Measurements from ENCODE around the gene ST7. TPM values are rescaled to one million over a fixed set of nuclear protein-coding genes. Genes with fewer than 3 reads are reported as not detected.

The ST7 gene
- polyA plus RNA-seq, 2 of the 4 experiments (the other 2 are of a cell fraction), result 16.2 to 26.0 TPM

GRCh38 chr7:117019786-117020590, 66.7 kb downstream of the ST7 start:
- Histone ChIP-seq H3K4me3 (no peak overlapping the region), H3K9me3 (no peaks in the 10 kb centered on the region), H3K4me1 (peaks cover 11% of the 10 kb centered on the region; the same call in 1 of the 3 replicates), H3K4me2 (peak overlapping the region; percentile 68), H3K27ac (peak overlapping the region in 1 of 2 experiments; percentile 67; a peak in 3 of 6 replicates)
- FAIRE-seq, result no peak
- POLR2A ChIA-PET, result no interaction called here
- TF ChIP-seq NFE2L2 (conservative IDR thresholded peaks at IDR 0.05; ENCODE audit: low read length), result no peak
- TF ChIP-seq BHLHE40 (IDR thresholded peaks at IDR 0.05; ENCODE audit: low read depth, low read length), result no peak
- TF ChIP-seq HOXB5 (CRISPR knock-in tag; IDR thresholded peaks at IDR 0.05), result no peak
- TF ChIP-seq TP53 (CRISPR knock-in tag; IDR thresholded peaks at IDR 0.05), result no peak
- TF ChIP-seq GATA3 (IDR thresholded peaks at IDR 0.05; ENCODE audit: borderline replicate concordance), result no peak
- no peak for TF ChIP-seq PHF8 (IDR thresholded peaks at IDR 0.05; ENCODE audit: borderline replicate concordance, low read depth)
- no peak for TF ChIP-seq BCL3 (IDR thresholded peaks at IDR 0.05)
- no peak for TF ChIP-seq ELK1 (IDR thresholded peaks at IDR 0.05; ENCODE audit: low read depth, low read length)
- peak; percentile 32 to 70 for DNase-seq (ENCODE audit: low read depth in 1 of 2, low spot score in 1 of 2)
- CTCF ChIA-PET, result interaction anchor here (0.7 to 0.8 kb wide), 2 partner anchors 25 to 34 kb away, joined by 3 read pairs; no protein-coding TSS in a partner anchor
- ATAC-seq, result peak; percentile 98 to 99
- WGBS (ENCODE audit: missing lambda C conversion rate), result 63% methylated on average over 18 of the region's 18 CpGs

DNA sequence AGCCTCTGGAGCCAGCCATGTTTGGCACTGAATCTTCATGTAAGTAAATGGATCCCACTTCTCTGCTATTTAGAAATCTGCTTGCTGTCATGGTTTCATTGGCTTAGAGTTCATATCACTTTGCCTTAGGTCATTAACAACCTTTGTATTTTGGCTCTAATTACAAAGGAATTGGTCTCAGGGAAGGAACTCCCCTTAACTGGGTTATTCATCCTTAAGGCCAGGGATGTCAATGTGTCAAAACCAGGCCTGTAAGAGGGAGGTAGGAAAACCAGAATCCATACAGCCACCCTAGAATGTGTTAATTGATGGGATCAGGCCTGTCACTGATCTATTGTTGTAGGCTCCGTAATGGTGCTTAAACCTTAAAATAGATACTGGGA, 67.3 kb downstream of the ST7 start:
- POLR2A ChIA-PET, result no interaction called here
- no peak for FAIRE-seq
- ATAC-seq, result peak in 1 of 2 experiments; percentile 28; a peak in 3 of 6 replicates
- peak overlapping the region in 1 of 2 experiments; percentile 67; a peak in 3 of 6 replicates for H3K27ac ChIP-seq
- 91% methylated on average over 1 of the region's 1 CpG for WGBS (ENCODE audit: missing lambda C conversion rate)
- peak overlapping the region; percentile 68 for H3K4me2 ChIP-seq
- CTCF ChIA-PET, result interaction anchor here (0.7 to 0.8 kb wide), 2 partner anchors 25 to 34 kb away, joined by 3 read pairs; no protein-coding TSS in a partner anchor
- TF ChIP-seq KDM5A (IDR thresholded peaks at IDR 0.05) (no peak), FOXS1 (CRISPR knock-in tag; IDR thresholded peaks at IDR 0.05) (no peak), SREBF2 (IDR thresholded peaks at IDR 0.05) (no peak), MAFK (IDR thresholded peaks at IDR 0.05; ENCODE audit: partially characterized antibody) (no peak), RCOR1 (IDR thresholded peaks at IDR 0.05; ENCODE audit: low read depth, low read length) (no peak), BCL3 (IDR thresholded peaks at IDR 0.05) (no peak), NPAS2 (CRISPR knock-in tag; IDR thresholded peaks at IDR 0.05; ENCODE audit: borderline replicate concordance) (no peak)
- TF ChIP-seq, protein P1, sequence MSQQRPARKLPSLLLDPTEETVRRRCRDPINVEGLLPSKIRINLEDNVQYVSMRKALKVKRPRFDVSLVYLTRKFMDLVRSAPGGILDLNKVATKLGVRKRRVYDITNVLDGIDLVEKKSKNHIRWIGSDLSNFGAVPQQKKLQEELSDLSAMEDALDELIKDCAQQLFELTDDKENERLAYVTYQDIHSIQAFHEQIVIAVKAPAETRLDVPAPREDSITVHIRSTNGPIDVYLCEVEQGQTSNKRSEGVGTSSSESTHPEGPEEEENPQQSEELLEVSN (IDR thresholded peaks at IDR 0.05; ENCODE audit: borderline replicate concordance, low read depth), result no peak
- no peak overlapping the region for H3K4me3 ChIP-seq
- no peaks in the 10 kb centered on the region for H3K9me3 ChIP-seq
- H3K4me1 ChIP-seq, result 0 out of 3 replicates have a peak, but pooled peaks cover 6% of the 10 kb centered on the region
- no peak for DNase-seq (ENCODE audit: low read depth in 1 of 2, low spot score in 1 of 2)

- WGBS (ENCODE audit: missing lambda C conversion rate), result 80% methylated on average over 2 of the region's 2 CpGs
- H3K9me3 ChIP-seq, result no peaks in the 10 kb centered on the region
- H3K27ac ChIP-seq, result no peak overlapping the region
- POLR2A ChIA-PET, result no interaction called here
- ATAC-seq (no peak), FAIRE-seq (no peak), DNase-seq (ENCODE audit: low read depth in 1 of 2, low spot score in 1 of 2) (no peak)
- no peak overlapping the region for H3K4me2 ChIP-seq
- H3K4me1 ChIP-seq, result 0 out of 3 replicates have a peak, but pooled peaks cover 6% of the 10 kb centered on the region
- no peak overlapping the region for H3K4me3 ChIP-seq
- CTCF ChIA-PET, result interaction anchor here (1.1 kb wide), 1 partner anchor 9 kb away, joined by 4 read pairs; no protein-coding TSS in a partner anchor
- TF ChIP-seq JUNB (IDR thresholded peaks at IDR 0.05) (no peak), MAZ (IDR thresholded peaks at IDR 0.05; ENCODE audit: borderline replicate concordance, low read depth, low read length) (no peak), ZFP36 (IDR thresholded peaks at IDR 0.05; ENCODE audit: borderline replicate concordance, partially characterized antibody) (no peak), NPAS2 (CRISPR knock-in tag; IDR thresholded peaks at IDR 0.05; ENCODE audit: borderline replicate concordance) (no peak), RARB (CRISPR knock-in tag; IDR thresholded peaks at IDR 0.05) (no peak), MAX (IDR thresholded peaks at IDR 0.05) (no peak), NFE2L2 (conservative IDR thresholded peaks at IDR 0.05; ENCODE audit: low read length) (no peak), POLR2A (IDR thresholded peaks at IDR 0.05; ENCODE audit: low read length) (no peak), NR3C1 (IDR thresholded peaks at IDR 0.05) (no peak), KDM1A (IDR thresholded peaks at IDR 0.05; ENCODE audit: low read depth) (no peak), USF2 (IDR thresholded peaks at IDR 0.05) (no peak)
- TF ChIP-seq, protein P2, sequence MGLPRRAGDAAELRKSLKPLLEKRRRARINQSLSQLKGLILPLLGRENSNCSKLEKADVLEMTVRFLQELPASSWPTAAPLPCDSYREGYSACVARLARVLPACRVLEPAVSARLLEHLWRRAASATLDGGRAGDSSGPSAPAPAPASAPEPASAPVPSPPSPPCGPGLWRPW (IDR thresholded peaks at IDR 0.05), result no peak
- TF ChIP-seq, protein P3, sequence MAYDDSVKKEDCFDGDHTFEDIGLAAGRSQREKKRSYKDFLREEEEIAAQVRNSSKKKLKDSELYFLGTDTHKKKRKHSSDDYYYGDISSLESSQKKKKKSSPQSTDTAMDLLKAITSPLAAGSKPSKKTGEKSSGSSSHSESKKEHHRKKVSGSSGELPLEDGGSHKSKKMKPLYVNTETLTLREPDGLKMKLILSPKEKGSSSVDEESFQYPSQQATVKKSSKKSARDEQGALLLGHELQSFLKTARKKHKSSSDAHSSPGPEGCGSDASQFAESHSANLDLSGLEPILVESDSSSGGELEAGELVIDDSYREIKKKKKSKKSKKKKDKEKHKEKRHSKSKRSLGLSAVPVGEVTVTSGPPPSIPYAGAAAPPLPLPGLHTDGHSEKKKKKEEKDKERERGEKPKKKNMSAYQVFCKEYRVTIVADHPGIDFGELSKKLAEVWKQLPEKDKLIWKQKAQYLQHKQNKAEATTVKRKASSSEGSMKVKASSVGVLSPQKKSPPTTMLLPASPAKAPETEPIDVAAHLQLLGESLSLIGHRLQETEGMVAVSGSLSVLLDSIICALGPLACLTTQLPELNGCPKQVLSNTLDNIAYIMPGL (CRISPR knock-in tag; IDR thresholded peaks at IDR 0.05; ENCODE audit: borderline replicate concordance), result no peak
Observed at GRCh38 chr7:117021366-117021765, 68.1 kb downstream of the ST7 start.
